HEK293 (cell line): ENCODE measurements around the gene CCNYL1.

Experiments
- CTCF ChIA-PET: fragments of 350-600 bp; formaldehyde crosslinking; extraction: SDS; loops from one replicate; lab custom pipeline; 2021; ENCODE audit warnings: antibody characterized with exemption; lab: Yijun Ruan, JAX
- POLR2A ChIA-PET: fragments of 300-600 bp; formaldehyde crosslinking; extraction: SDS; loops from one replicate; lab custom pipeline; 2020; ENCODE audit warnings: antibody characterized with exemption, inconsistent platforms; lab: Yijun Ruan, JAX
- H3K27ac ChIP-seq: fragments of 200-500 bp; sonication (Bioruptor generic); 2 replicates; pipeline ENCODE4 v1.5.1; 2014; ENCODE audit warnings: low read depth, low read length, control low read depth, inconsistent platforms; ENCODE audit errors: extremely low read depth
- H3K36me3 ChIP-seq, 2 experiments: fragments of 200-500 bp in 1 of 2; sonication (Bioruptor generic) in 1 of 2; 1 replicate in 1 of 2; 2 replicates in 1 of 2; pipeline ENCODE4 v1.5.1; 2014 to 2017; ENCODE audit warnings: inconsistent platforms in 2 of 2, low read length in 2 of 2; ENCODE audit not compliant: control insufficient read depth in 2 of 2, insufficient read depth in 1 of 2
- H3K4me1 ChIP-seq: fragments of 200-500 bp; sonication (Bioruptor generic); 2 replicates; pipeline ENCODE4 v1.5.1; 2014; ENCODE audit warnings: mild to moderate bottlenecking, low read length, inconsistent platforms; ENCODE audit not compliant: control insufficient read depth, insufficient read depth
- H3K4me3 ChIP-seq: 2 replicates; pipeline ENCODE4 v1.5.1; 2011; ENCODE audit warnings: low read depth, mild to moderate bottlenecking, control low read depth, low read length, moderate library complexity
- H3K9me3 ChIP-seq: fragments of 200-500 bp; sonication (Bioruptor generic); 2 replicates; pipeline ENCODE4 v1.5.1; 2014; ENCODE audit warnings: low read depth, low read length, inconsistent platforms; ENCODE audit not compliant: control insufficient read depth, insufficient read depth
- EGR2 ChIP-seq: fragments of 450-650 bp; formaldehyde crosslinking; IDR thresholded peaks from 2 replicates; pipeline ENCODE4 v1.5.1; 2016; ENCODE audit warnings: low read depth, missing biosample characterization, missing genetic modification characterization
- KLF8 ChIP-seq: fragments of 450-650 bp; formaldehyde crosslinking; IDR thresholded peaks from 2 replicates; pipeline ENCODE4 v1.5.1; 2016; ENCODE audit warnings: missing biosample characterization, missing genetic modification characterization
- SALL2 ChIP-seq: fragments of 450-650 bp; formaldehyde crosslinking; IDR thresholded peaks from 2 replicates; pipeline ENCODE4 v1.5.0; 2017; ENCODE audit warnings: missing biosample characterization, mild to moderate bottlenecking, missing genetic modification characterization, borderline replicate concordance
- ZBTB48 ChIP-seq: fragments of 450-650 bp; formaldehyde crosslinking; IDR thresholded peaks from 2 replicates; pipeline ENCODE4 v1.5.1; 2016; ENCODE audit warnings: missing biosample characterization, missing genetic modification characterization
- ZFP69B ChIP-seq: fragments of 450-650 bp; formaldehyde crosslinking; IDR thresholded peaks from 2 replicates; pipeline ENCODE4 v1.5.1; 2016; ENCODE audit warnings: missing biosample characterization, missing genetic modification characterization
- ZNF24 ChIP-seq: fragments of 450-650 bp; formaldehyde crosslinking; IDR thresholded peaks from 2 replicates; pipeline ENCODE4 v1.5.1; 2016; ENCODE audit warnings: missing biosample characterization, missing genetic modification characterization
- ZNF248 ChIP-seq: fragments of 450-650 bp; formaldehyde crosslinking; IDR thresholded peaks from 2 replicates; pipeline ENCODE4 v1.5.1; 2017; ENCODE audit warnings: missing biosample characterization, missing genetic modification characterization
- ZNF501 ChIP-seq: fragments of 450-650 bp; formaldehyde crosslinking; IDR thresholded peaks from 2 replicates; pipeline ENCODE4 v1.5.1; 2016; ENCODE audit warnings: missing biosample characterization, missing genetic modification characterization
- ZNF544 ChIP-seq: fragments of 450-650 bp; formaldehyde crosslinking; IDR thresholded peaks from 2 replicates; pipeline ENCODE4 v1.5.0; 2017; ENCODE audit warnings: missing biosample characterization, missing genetic modification characterization
- ZNF555 ChIP-seq: fragments of 450-650 bp; formaldehyde crosslinking; conservative IDR thresholded peaks from 2 replicates; pipeline ENCODE4 v1.5.1; 2017; ENCODE audit warnings: missing biosample characterization, mild to moderate bottlenecking, missing genetic modification characterization, inconsistent platforms
- ZNF664 ChIP-seq: fragments of 450-650 bp; formaldehyde crosslinking; IDR thresholded peaks from 2 replicates; pipeline ENCODE4 v1.5.1; 2016; ENCODE audit warnings: missing biosample characterization, missing genetic modification characterization
- ZNF768 ChIP-seq: fragments of 450-650 bp; formaldehyde crosslinking; IDR thresholded peaks from 2 replicates; pipeline ENCODE4 v1.5.1; 2018; ENCODE audit warnings: missing biosample characterization, mild to moderate bottlenecking, missing genetic modification characterization
- ZNF776 ChIP-seq: fragments of 450-650 bp; formaldehyde crosslinking; IDR thresholded peaks from 2 replicates; pipeline ENCODE4 v1.5.0; 2017; ENCODE audit warnings: missing biosample characterization, missing genetic modification characterization, borderline replicate concordance
- ZNF837 ChIP-seq: fragments of 450-650 bp; formaldehyde crosslinking; IDR thresholded peaks from 2 replicates; pipeline ENCODE4 v1.5.1; 2016; ENCODE audit warnings: missing biosample characterization, missing genetic modification characterization
- TF ChIP-seq, protein P1 (sequence below): fragments of 450-650 bp; formaldehyde crosslinking; IDR thresholded peaks from 2 replicates; pipeline ENCODE4 v1.5.1; 2016; ENCODE audit warnings: missing biosample characterization, missing genetic modification characterization
- TF ChIP-seq, protein P2 (sequence below): fragments of 450-650 bp; formaldehyde crosslinking; IDR thresholded peaks from 2 replicates; pipeline ENCODE4 v1.5.1; 2016; ENCODE audit warnings: missing biosample characterization, missing genetic modification characterization
- TF ChIP-seq, protein P3 (sequence below): fragments of 450-650 bp; formaldehyde crosslinking; IDR thresholded peaks from 2 replicates; pipeline ENCODE4 v1.5.1; 2016; ENCODE audit warnings: missing biosample characterization, missing genetic modification characterization
- TF ChIP-seq, protein P4 (sequence below): fragments of 450-650 bp; formaldehyde crosslinking; IDR thresholded peaks from 2 replicates; pipeline ENCODE4 v1.5.1; 2016; ENCODE audit warnings: missing biosample characterization, missing genetic modification characterization
- TF ChIP-seq, protein P5 (sequence below): fragments of 450-650 bp; formaldehyde crosslinking; IDR thresholded peaks from 2 replicates; pipeline ENCODE4 v1.5.1; 2016; ENCODE audit warnings: missing biosample characterization, missing genetic modification characterization

The CCNYL1 gene

DNA sequence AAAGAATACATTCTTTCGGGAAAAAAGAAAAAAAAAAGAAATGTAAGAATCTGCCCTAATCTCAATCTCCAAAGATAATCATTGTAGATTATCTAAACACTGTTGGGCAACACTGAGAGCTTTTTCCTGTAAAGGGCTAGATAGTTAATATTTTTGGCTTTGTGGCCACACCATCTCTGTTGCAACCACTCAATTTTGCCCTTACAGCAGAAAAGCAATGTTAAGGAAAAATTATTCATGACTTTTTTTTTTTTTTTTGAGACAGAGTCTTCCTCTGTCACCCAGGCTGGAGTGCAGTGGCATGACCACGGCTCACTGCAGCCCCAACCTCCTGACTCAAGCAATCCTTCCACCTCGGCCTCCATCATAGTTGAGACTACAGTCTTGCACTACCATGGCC is 75.6 kb downstream of the CCNYL1 start:
- Histone ChIP-seq H3K36me3 (no peaks in the 10 kb centered on the region), H3K27ac (no peak overlapping the region), H3K9me3 (no peaks in the 10 kb centered on the region), H3K4me1 (peaks cover 4% of the 10 kb centered on the region; the same call in 1 of the 2 replicates), H3K4me3 (no peak overlapping the region)
- TF ChIP-seq ZNF776 (no peak), ZNF664 (tag by site-specific recombination) (no peak), KLF8 (tag by site-specific recombination) (no peak), ZNF837 (tag by site-specific recombination) (no peak), ZNF555 (tag by site-specific recombination) (no peak), ZFP69B (no peak), ZBTB48 (tag by site-specific recombination) (no peak), SALL2 (tag by site-specific recombination) (no peak), ZNF24 (tag by site-specific recombination) (no peak)
- TF ChIP-seq, protein P1, sequence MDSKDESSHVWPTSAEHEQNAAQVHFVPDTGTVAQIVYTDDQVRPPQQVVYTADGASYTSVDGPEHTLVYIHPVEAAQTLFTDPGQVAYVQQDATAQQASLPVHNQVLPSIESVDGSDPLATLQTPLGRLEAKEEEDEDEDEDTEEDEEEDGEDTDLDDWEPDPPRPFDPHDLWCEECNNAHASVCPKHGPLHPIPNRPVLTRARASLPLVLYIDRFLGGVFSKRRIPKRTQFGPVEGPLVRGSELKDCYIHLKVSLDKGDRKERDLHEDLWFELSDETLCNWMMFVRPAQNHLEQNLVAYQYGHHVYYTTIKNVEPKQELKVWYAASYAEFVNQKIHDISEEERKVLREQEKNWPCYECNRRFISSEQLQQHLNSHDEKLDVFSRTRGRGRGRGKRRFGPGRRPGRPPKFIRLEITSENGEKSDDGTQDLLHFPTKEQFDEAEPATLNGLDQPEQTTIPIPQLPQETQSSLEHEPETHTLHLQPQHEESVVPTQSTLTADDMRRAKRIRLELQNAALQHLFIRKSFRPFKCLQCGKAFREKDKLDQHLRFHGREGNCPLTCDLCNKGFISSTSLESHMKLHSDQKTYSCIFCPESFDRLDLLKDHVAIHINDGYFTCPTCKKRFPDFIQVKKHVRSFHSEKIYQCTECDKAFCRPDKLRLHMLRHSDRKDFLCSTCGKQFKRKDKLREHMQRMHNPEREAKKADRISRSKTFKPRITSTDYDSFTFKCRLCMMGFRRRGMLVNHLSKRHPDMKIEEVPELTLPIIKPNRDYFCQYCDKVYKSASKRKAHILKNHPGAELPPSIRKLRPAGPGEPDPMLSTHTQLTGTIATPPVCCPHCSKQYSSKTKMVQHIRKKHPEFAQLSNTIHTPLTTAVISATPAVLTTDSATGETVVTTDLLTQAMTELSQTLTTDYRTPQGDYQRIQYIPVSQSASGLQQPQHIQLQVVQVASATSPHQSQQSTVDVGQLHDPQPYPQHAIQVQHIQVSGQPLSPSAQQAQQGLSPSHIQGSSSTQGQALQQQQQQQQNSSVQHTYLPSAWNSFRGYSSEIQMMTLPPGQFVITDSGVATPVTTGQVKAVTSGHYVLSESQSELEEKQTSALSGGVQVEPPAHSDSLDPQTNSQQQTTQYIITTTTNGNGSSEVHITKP (tag by site-specific recombination) = no peak
- TF ChIP-seq, protein P2, sequence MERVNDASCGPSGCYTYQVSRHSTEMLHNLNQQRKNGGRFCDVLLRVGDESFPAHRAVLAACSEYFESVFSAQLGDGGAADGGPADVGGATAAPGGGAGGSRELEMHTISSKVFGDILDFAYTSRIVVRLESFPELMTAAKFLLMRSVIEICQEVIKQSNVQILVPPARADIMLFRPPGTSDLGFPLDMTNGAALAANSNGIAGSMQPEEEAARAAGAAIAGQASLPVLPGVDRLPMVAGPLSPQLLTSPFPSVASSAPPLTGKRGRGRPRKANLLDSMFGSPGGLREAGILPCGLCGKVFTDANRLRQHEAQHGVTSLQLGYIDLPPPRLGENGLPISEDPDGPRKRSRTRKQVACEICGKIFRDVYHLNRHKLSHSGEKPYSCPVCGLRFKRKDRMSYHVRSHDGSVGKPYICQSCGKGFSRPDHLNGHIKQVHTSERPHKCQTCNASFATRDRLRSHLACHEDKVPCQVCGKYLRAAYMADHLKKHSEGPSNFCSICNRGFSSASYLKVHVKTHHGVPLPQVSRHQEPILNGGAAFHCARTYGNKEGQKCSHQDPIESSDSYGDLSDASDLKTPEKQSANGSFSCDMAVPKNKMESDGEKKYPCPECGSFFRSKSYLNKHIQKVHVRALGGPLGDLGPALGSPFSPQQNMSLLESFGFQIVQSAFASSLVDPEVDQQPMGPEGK (tag by site-specific recombination) = no peak
- TF ChIP-seq, protein P3, sequence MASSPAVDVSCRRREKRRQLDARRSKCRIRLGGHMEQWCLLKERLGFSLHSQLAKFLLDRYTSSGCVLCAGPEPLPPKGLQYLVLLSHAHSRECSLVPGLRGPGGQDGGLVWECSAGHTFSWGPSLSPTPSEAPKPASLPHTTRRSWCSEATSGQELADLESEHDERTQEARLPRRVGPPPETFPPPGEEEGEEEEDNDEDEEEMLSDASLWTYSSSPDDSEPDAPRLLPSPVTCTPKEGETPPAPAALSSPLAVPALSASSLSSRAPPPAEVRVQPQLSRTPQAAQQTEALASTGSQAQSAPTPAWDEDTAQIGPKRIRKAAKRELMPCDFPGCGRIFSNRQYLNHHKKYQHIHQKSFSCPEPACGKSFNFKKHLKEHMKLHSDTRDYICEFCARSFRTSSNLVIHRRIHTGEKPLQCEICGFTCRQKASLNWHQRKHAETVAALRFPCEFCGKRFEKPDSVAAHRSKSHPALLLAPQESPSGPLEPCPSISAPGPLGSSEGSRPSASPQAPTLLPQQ (tag by site-specific recombination) = no peak
- TF ChIP-seq, protein P4, sequence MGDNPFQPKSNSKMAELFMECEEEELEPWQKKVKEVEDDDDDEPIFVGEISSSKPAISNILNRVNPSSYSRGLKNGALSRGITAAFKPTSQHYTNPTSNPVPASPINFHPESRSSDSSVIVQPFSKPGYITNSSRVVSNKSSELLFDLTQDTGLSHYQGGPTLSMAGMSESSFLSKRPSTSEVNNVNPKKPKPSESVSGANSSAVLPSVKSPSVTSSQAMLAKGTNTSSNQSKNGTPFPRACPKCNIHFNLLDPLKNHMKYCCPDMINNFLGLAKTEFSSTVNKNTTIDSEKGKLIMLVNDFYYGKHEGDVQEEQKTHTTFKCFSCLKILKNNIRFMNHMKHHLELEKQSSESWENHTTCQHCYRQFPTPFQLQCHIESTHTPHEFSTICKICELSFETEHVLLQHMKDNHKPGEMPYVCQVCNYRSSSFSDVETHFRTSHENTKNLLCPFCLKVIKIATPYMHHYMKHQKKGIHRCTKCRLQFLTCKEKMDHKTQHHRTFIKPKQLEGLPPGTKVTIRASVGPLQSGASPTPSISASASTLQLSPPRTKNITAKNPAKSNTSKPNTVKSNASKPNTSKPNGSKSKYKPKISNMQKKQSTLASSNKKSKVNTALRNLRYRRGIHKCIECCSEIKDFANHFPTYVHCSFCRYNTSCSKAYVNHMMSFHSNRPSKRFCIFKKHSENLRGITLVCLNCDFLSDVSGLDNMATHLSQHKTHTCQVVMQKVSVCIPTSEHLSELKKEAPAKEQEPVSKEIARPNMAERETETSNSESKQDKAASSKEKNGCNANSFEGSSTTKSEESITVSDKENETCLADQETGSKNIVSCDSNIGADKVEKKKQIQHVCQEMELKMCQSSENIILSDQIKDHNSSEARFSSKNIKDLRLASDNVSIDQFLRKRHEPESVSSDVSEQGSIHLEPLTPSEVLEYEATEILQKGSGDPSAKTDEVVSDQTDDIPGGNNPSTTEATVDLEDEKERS = no peak
- TF ChIP-seq, protein P5, sequence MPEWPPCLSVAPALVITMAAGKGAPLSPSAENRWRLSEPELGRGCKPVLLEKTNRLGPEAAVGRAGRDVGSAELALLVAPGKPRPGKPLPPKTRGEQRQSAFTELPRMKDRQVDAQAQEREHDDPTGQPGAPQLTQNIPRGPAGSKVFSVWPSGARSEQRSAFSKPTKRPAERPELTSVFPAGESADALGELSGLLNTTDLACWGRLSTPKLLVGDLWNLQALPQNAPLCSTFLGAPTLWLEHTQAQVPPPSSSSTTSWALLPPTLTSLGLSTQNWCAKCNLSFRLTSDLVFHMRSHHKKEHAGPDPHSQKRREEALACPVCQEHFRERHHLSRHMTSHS (tag by site-specific recombination) = no peak
- CTCF ChIA-PET = no interaction called here
- POLR2A ChIA-PET = no interaction called here

DNA sequence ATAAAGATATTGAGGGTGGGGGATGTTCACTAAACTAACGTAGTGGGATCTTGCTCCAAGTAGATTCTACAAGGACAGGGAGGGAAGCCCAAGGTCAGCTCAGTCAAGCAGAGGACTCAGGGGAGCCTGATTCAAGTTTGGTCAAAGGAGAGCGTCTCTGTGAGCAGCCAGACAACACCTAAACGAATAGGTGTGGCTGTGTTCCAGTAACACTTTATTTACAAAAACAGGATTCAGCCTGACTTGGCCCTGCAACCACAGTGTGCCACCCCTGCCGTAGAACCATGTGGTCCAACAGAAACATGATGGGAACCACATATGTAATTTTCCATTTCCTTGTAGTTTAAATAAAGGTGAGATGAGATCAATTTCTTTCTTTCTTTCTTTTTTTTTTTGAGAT is 76.4 kb downstream of the CCNYL1 start:
- H3K4me3 ChIP-seq = no peak overlapping the region
- H3K36me3 ChIP-seq = no peaks in the 10 kb centered on the region
- POLR2A ChIA-PET = no interaction called here
- H3K4me1 ChIP-seq = peaks cover 4% of the 10 kb centered on the region; the same call in 1 of the 2 replicates
- CTCF ChIA-PET = no interaction called here
- no peaks in the 10 kb centered on the region for H3K9me3 ChIP-seq
- no peak overlapping the region for H3K27ac ChIP-seq
- TF ChIP-seq ZNF768 (tag by site-specific recombination) (no peak), ZNF776 (no peak), ZNF248 (no peak), ZNF544 (no peak), ZNF501 (tag by site-specific recombination) (no peak), ZNF664 (tag by site-specific recombination) (no peak), EGR2 (tag by site-specific recombination) (no peak)
- TF ChIP-seq, protein P1 (tag by site-specific recombination) = no peak
- TF ChIP-seq, all 188 proteins: peak for 0
